Loucy (cell line): ENCODE measurements around the gene ANKRD36B.
"Not testable (repeated sequence)": the region's sequence is repeated elsewhere in the genome, so short reads cannot be mapped to it uniquely, and the experiment has no call there.

Experiments
- H2AFZ ChIP-seq: fragments of 200-600 bp; sonication (generic); 2 replicates; pipeline ENCODE4 v1.6.0; 2016; ENCODE audit warnings: antibody characterized with exemption, mild to moderate bottlenecking, low read length, moderate library complexity
- H3F3A ChIP-seq: fragments of 200-600 bp; 2 replicates; pipeline ENCODE4 v1.6.0; 2016; ENCODE audit warnings: antibody characterized with exemption, low read depth, mild to moderate bottlenecking
- H3K27me3 ChIP-seq: fragments of 200-600 bp; sonication (generic); 2 replicates; pipeline ENCODE4 v1.6.1; 2014; ENCODE audit warnings: low read length, mild to moderate bottlenecking; ENCODE audit not compliant: insufficient read depth, poor library complexity, severe bottlenecking
- H3K36me3 ChIP-seq: fragments of 200-600 bp; sonication (generic); 2 replicates; pipeline ENCODE4 v1.6.1; 2016; ENCODE audit warnings: low read length; ENCODE audit not compliant: insufficient read depth
- H3K4me1 ChIP-seq: fragments of 200-600 bp; sonication (generic); 2 replicates; pipeline ENCODE4 v1.5.1; 2014; ENCODE audit warnings: low read length, mild to moderate bottlenecking; ENCODE audit not compliant: insufficient read depth, poor library complexity, severe bottlenecking
- H3K4me2 ChIP-seq: fragments of 200-600 bp; sonication (generic); 2 replicates; pipeline ENCODE4 v1.6.0; 2014; ENCODE audit warnings: antibody characterized with exemption, low read length, low read depth, mild to moderate bottlenecking; ENCODE audit not compliant: poor library complexity, severe bottlenecking
- H3K4me3 ChIP-seq: fragments of 200-600 bp; sonication (generic); 2 replicates; pipeline ENCODE4 v1.5.1; 2014; ENCODE audit warnings: low read length, mild to moderate bottlenecking, mixed read lengths; ENCODE audit not compliant: poor library complexity, severe bottlenecking
- H3K79me2 ChIP-seq: fragments of 200-600 bp; sonication (generic); 2 replicates; pipeline ENCODE4 v1.6.1; 2014; ENCODE audit warnings: low read length; ENCODE audit not compliant: insufficient read depth
- H3K9ac ChIP-seq: fragments of 200-600 bp; sonication (generic); 2 replicates; pipeline ENCODE4 v1.6.0; 2014; ENCODE audit warnings: mild to moderate bottlenecking, low read depth, low read length, moderate library complexity; ENCODE audit not compliant: poor library complexity, severe bottlenecking
- H3K9me2 ChIP-seq: fragments of 200-600 bp; sonication (generic); replicated peaks from 2 replicates; pipeline ENCODE4 v1.6.1; 2016; ENCODE audit warnings: low read depth, low read length, mixed read lengths
- H3K9me3 ChIP-seq: fragments of 200-600 bp; sonication (generic); 2 replicates; pipeline ENCODE4 v1.6.1; 2014; ENCODE audit warnings: mild to moderate bottlenecking, antibody characterized with exemption, low read length, low read depth; ENCODE audit not compliant: insufficient read depth
- H4K20me1 ChIP-seq: fragments of 200-600 bp; sonication (generic); 2 replicates; pipeline ENCODE4 v1.6.0; 2014; ENCODE audit warnings: antibody characterized with exemption, low read length, mild to moderate bottlenecking; ENCODE audit not compliant: insufficient read depth, poor library complexity, severe bottlenecking
- EZH2phosphoT487 ChIP-seq: fragments of 200-600 bp; IDR thresholded peaks from 2 replicates; pipeline ENCODE4 v1.6.1; 2018; ENCODE audit warnings: antibody characterized with exemption, mild to moderate bottlenecking, moderate library complexity, borderline replicate concordance
- TF ChIP-seq, protein P1 (sequence below): fragments of 200-600 bp; sonication (generic); conservative IDR thresholded peaks from 2 replicates; pipeline ENCODE4 v1.5.1; 2014; ENCODE audit warnings: mild to moderate bottlenecking, antibody characterized with exemption, low read length

ANKRD36B gene

DNA sequence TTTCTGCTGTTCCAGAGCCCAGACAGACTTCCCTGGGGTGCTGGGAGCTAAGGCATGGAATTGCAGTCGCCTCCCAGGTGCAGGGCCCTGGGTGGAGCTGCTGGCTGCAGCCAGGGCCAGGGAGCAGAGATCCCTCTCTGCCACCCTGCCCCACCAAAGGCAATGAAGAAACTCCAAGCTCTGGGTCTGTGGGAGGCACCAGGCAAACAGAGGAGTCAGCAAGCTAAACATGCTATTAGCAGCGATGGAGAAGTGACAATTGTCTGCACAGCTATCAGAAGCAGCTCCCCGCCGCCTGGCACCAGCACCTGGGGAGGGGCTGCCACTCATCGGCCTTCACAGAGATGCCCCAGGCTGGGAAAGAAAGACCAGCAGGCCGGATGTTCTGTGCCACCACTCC, 28.2 kb upstream of the ANKRD36B start:
- H3K4me1 ChIP-seq: no peaks in the 10 kb centered on the region
- no peak overlapping the region for H3K4me3 ChIP-seq
- no peak overlapping the region for H2AFZ ChIP-seq
- TF ChIP-seq, protein P1, sequence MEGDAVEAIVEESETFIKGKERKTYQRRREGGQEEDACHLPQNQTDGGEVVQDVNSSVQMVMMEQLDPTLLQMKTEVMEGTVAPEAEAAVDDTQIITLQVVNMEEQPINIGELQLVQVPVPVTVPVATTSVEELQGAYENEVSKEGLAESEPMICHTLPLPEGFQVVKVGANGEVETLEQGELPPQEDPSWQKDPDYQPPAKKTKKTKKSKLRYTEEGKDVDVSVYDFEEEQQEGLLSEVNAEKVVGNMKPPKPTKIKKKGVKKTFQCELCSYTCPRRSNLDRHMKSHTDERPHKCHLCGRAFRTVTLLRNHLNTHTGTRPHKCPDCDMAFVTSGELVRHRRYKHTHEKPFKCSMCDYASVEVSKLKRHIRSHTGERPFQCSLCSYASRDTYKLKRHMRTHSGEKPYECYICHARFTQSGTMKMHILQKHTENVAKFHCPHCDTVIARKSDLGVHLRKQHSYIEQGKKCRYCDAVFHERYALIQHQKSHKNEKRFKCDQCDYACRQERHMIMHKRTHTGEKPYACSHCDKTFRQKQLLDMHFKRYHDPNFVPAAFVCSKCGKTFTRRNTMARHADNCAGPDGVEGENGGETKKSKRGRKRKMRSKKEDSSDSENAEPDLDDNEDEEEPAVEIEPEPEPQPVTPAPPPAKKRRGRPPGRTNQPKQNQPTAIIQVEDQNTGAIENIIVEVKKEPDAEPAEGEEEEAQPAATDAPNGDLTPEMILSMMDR: no peak
- TF ChIP-seq EZH2phosphoT487: no peak
- no peaks in the 10 kb centered on the region for H3K27me3 ChIP-seq
- no peaks in the 10 kb centered on the region for H3K36me3 ChIP-seq
- H3K79me2 ChIP-seq: no peaks in the 10 kb centered on the region
- H4K20me1 ChIP-seq: no peaks in the 10 kb centered on the region
- H3K9me3 ChIP-seq: no peaks in the 10 kb centered on the region
- no peak overlapping the region for H3K9ac ChIP-seq
- no peak overlapping the region for H3K4me2 ChIP-seq
- H3K9me2 ChIP-seq: no peaks in the 10 kb centered on the region
- H3F3A ChIP-seq: no peaks in the 10 kb centered on the region

GRCh38 chr2:97615746-97616145, 26.1 kb upstream of the ANKRD36B start:
- H3K9me2 ChIP-seq, H3K36me3 ChIP-seq, H3F3A ChIP-seq, H3K27me3 ChIP-seq, H4K20me1 ChIP-seq, H3K4me3 ChIP-seq, H3K4me2 ChIP-seq, H2AFZ ChIP-seq, H3K4me1 ChIP-seq, H3K9me3 ChIP-seq, H3K9ac ChIP-seq, H3K79me2 ChIP-seq: not testable (repeated sequence)

- H3K9me2 ChIP-seq, H3K9ac ChIP-seq, H4K20me1 ChIP-seq, H3K27me3 ChIP-seq, H3K4me2 ChIP-seq, H3K9me3 ChIP-seq, H3K36me3 ChIP-seq, H3K4me3 ChIP-seq, H3F3A ChIP-seq, H3K79me2 ChIP-seq, H2AFZ ChIP-seq, H3K4me1 ChIP-seq: not testable (repeated sequence)
These were observed 22.2 kb upstream of the ANKRD36B start for GRCh38 chr2:97611895-97612294.

DNA sequence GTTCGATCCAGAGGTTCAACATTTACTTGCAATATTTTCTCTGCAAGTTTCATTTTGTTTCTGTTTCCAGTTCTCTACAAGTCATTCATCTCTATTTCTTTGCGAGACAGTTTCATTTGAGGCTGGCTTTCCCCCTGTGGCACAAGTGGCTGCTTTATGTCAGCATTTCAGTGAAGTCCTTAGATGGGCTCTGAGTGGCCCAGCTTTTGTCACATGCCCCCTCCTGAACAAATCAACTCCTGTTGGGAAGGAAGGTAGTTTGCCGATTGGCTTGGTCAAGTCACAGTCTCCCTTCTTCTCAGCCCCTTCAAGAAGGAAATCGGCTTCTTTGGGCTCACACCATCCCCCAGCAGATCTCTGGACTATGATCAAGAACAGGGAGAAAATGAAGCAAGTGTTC, 19.1 kb upstream of the ANKRD36B start:
- H3K36me3 ChIP-seq, H3K9me2 ChIP-seq, H2AFZ ChIP-seq, H3K9me3 ChIP-seq, H3K79me2 ChIP-seq, H3K27me3 ChIP-seq, H3F3A ChIP-seq, H3K9ac ChIP-seq, H4K20me1 ChIP-seq, H3K4me2 ChIP-seq, H3K4me3 ChIP-seq, H3K4me1 ChIP-seq: not testable (repeated sequence)

DNA sequence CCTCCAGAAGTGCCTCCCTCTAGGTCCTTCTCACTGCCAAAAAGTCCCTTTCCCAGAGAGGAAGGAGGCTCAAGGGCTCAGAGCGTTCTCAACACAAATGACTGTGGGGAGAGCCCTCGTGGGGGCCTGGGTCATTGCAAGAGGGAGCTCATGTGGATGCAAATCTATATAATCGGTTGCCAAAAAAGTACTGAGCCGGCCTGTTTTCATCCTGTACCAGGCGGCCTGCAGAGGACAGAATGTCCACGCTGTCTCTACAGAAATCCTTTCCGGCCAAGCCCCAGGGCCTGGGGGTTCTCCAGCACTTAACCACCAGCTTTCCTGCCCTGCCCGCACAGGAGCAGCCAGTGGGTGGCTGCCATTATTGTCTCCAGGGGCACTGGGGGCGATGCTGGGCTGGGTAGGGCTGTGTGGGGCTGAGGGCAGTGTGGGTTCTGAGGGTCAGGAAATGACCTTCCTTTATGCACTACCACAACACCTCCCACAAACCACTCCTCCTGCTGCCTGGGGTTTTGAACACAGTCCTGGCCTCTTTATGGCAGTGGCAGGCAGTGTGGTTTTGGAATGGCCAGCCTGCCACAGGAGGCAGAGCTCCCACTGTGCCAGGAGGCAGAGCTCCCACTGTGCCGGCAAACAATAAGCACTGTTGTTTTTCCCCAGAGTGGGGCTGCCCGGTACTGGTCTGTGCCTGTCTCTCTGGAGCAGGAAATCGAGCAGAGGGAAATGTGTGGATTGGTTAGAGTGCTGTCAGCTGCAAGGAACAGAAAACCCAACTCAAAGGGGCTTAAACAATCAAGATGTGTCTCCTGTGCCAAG, 16.1 kb upstream of the ANKRD36B start:
- not testable (repeated sequence) for H3K9ac ChIP-seq, H3F3A ChIP-seq, H3K4me1 ChIP-seq, H3K4me3 ChIP-seq, H3K79me2 ChIP-seq, H3K36me3 ChIP-seq, H3K9me3 ChIP-seq, H3K4me2 ChIP-seq, H2AFZ ChIP-seq, H4K20me1 ChIP-seq, H3K9me2 ChIP-seq, H3K27me3 ChIP-seq
